HG02623 (cell line): Measurements from ENCODE around the gene CASQ1.

Source experiments
- ATAC-seq: cut with Tn5 transposase; IDR thresholded peaks from one replicate; pipeline ENCODE4 v1.9.1; 2021; ENCODE audit warnings: moderate library complexity; ENCODE audit not compliant: unreplicated experiment

The CASQ1 gene

GRCh38 chr1:160168016-160168415, 22.4 kb upstream of the CASQ1 start:
- ATAC-seq, result no peak

GRCh38 chr1:160168609-160169369, 21.6 kb upstream of the CASQ1 start:
- ATAC-seq, result no peak

DNA sequence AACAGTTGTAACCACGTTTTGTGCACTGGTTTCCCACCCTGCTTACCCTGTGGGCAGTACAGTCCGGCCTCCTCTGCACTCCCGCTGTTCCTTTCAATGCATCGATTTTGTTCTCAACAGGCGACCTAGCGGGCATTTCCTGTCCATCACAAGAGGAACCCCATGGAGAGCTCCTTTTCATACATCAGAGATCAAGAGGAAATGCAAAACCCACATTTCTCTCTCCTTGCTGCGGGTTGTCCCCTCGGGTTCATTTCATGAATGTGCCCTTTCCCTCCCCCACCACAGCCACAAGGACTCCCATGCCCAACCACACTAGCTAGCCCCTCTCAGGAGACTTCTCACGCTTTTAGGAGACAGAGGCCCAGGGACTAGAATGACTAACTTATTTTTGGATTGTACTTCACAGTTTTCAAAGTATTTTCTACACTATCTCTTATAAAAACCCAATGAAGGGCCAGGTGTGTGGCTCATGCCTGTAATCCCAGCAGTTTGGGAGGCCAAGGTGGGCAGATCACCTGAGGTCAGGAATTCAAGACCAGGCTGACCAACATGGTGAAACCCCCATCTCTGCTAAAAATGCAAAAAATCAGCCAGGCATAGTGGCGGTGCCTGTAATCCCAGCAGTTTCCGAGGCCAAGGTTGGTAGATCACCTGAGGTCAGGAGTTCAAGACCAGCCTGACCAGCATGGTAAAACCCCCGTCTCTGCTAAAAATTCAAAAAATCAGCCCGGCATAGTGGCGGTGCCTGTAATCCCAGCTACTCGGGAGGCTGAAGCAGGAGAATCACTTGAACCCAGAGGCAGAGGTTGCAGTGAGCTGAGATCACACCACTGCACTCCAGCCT, 20.6 kb upstream of the CASQ1 start:
- ATAC-seq, result no peak

GRCh38 chr1:160171354-160171753, 19.0 kb upstream of the CASQ1 start:
- no peak for ATAC-seq

DNA sequence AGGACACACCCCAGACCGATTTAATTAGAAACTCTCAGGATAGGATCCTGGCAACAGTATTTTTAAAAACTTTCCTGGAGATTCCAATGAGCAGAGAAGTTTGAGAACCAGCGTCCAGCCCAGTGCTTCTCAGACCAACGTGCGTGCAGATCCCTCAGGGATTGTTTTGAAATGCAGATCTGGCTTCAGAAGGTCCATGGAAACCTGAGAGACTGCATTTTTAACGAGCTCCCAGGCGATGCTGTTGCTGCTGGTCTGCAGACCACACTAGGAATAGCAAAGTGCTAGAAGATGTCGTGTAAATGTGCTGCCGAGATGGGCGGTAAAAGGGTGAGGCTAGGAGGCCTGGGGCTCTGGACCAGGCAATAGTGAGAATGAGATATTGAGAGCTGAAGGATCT, 18.4 kb upstream of the CASQ1 start:
- ATAC-seq, result no peak

DNA sequence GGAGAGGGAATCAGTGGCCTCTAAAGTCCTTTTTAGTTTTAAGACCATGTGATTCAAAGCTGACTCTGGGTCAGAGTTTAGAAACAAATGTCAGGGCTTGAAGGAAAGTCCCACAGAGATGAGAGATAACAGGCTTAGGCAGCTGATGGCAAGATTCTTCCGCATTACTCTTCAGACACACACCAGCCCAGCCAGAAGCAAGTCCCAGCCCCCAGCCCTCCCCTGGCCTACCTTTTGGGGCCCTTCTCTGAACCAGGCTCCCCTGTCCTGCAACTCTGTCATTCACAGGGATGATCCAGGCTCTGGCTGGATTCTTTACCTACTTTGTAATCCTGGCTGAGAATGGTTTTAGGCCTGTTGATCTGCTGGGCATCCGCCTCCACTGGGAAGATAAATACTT, 13.1 kb upstream of the CASQ1 start:
- ATAC-seq, result no peak

DNA sequence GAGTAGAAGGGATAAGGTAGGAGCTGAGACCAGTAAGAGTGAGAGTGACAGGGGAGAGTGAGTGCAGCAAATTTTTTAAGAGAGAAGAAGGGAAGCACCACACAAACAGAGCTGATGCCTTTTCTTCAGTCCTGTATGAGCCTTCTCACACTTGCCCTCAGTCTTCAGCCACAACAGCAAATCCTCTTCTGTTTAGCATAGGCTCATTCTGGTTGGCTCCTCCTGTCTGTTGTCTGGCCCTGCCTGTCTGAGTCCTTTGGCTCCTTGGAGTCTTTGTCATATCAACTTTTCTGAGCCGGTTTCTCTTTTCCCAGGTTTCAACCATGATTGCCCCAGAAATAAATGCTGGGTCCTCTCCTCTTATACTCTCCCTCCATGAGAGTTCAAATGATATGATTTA, 12.7 kb upstream of the CASQ1 start:
- no peak for ATAC-seq

- ATAC-seq, result no peak
Observed at GRCh38 chr1:160178731-160179130, 11.6 kb upstream of the CASQ1 start.

DNA sequence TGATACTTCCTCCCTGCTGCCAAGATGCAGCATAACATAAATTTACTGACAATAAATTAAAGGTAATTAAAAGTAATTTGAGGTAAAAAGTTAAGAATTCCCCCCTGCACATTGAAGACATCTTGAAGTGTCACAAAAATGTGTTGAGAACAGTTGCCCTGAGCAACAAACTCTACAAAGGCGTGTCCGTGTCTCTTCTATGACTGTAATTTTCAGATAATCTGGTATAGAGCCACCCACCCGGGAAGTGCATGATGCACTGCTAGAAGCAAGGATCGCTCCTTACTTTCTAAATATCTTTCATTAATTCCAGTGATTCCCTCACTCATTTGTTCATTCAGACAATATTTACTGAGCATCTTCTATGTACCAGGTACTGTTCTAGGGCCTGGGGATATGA, 11.0 kb upstream of the CASQ1 start:
- ATAC-seq, result no peak

DNA sequence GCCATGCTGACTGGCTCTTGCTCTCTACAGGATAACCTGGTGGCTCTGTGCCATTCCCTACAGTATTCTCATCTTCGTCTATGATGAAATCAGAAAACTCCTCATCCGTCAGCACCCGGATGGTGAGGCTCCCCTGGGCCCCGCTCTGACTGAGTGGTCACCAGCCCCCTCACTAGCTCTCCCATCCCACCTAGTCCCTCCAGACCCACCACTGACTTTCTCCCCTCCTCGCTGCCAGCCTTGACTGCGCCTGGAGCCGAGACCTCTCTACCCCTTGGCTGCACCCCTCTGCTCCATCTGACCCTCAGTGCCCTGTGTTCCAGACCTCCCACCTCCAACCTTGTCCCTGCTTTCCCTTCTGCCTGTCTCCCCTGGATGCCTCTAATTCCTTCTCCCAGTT, 4.1 kb upstream of the CASQ1 start:
- no peak for ATAC-seq

DNA sequence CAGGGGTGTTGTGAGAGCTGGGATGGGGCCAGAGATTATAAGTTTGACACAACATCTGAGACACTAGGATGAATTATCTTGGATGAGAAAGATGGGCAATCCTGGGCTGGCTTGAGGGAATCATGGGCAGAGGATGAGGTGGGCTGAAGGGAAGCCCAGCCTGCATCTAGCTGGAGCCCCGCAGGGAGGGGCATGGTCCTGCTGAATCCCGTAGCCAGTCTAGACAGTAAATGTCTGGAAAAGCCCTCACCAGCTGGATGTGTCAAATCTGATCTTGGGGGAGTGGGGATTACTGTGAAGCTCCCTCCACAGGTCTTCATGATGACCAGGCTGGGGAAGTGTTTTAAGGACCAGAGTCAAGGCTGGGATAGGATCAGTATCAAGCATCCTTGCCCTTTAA, 3.6 kb upstream of the CASQ1 start:
- no peak for ATAC-seq

GRCh38 chr1:160187407-160187806, 3.0 kb upstream of the CASQ1 start:
- no peak for ATAC-seq

GRCh38 chr1:160188341-160188740, 2.0 kb upstream of the CASQ1 start:
- ATAC-seq, result no peak

- ATAC-seq, result no peak
Observed at GRCh38 chr1:160191756-160192155, 1.4 kb downstream of the CASQ1 start.

DNA sequence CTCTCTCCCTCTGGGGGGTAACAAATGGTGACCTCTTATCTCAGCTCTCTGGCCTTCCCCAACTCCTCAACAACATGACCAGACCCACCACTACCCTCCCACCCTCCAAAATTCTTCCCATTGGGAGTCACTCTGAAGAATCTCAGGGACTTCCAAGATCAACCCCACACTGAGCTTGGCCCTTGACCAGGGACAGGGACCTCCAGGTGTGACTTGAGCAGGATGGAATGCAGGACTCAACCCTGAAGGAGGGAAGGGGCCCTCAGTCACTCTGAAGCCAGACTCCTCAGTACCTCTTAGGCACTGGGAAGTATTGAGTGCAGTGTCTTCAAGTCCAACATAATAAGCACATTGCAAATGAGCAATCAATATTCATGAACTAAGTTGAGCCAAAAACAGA, 1.9 kb downstream of the CASQ1 start:
- ATAC-seq, result no peak

- ATAC-seq, result no peak
Observed at GRCh38 chr1:160193091-160193819, 2.9 kb downstream of the CASQ1 start.

DNA sequence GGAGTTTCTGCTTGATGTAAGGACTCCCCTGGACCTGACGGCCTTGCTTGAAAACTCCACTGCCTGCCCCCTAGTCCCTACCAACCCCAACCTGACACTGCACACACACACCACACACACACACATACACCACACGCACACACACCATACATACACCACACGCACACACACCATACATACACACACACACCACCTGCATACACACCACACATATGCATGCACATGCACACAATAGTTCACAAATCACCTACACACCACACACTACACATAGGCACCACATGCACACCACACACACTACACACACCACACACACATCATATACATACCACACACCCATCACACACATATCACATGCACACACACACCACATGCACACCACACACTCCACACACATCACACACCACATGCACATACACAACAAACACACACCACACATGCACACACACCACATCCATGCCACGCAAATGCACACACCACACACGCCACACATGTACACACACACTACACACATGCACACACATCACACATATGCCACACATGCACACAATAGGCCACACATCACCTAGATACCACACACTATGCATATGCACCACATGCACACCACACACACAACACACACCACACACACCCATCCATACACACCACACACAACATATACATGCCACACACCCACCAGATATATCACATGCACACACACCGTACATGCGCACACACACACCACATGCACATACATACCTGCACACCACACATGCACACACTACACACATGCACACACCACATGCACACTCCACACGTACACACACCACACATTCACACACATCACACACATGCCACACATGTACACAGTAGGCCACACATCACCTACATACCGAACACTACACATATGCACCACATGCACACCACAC, 3.7 kb downstream of the CASQ1 start:
- ATAC-seq, result no peak

DNA sequence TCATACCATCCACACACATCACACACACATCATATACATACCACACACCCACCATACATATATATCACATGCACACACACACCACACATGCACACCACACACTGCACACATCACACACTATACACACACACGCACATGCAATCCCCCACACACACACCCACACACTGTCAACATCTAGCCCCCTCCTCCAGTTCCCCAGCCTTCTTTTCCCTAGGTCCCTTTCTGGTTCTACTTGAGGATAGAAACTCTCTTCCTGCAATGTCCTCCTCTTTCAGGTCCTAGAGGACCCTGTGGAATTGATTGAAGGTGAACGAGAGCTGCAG, 4.3 kb downstream of the CASQ1 start:
- ATAC-seq, result no peak

DNA sequence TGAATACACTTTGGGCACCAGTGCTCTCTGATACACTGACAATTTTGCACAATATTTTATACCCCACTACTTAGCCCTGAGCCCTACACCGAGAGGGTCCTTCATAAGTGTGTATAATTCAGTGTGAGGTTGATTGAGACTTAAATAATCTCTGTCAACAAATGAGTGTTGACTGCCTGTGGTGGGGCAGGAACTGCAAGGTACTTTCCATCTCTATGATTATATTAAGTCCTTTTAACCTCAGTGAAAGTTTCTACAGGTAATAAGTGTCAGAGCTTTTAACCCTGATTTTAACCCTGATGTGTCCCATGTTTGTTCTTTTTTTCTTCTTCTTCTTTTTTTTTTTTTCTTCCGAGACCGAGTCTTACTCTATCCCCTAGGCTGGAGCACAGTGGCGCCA, 5.8 kb downstream of the CASQ1 start:
- no peak for ATAC-seq

GRCh38 chr1:160197231-160197630, 6.9 kb downstream of the CASQ1 start:
- ATAC-seq, result no peak

GRCh38 chr1:160200786-160201185, 10.4 kb downstream of the CASQ1 start:
- no peak for ATAC-seq
